Esophagus muscularis mucosa (tissue), 4 donors: Measurements from ENCODE around the gene C6orf141. TPM values are rescaled to one million over a fixed set of nuclear protein-coding genes. Genes with fewer than 3 reads are reported as not detected.

ENCODE experiments used
- DNase-seq: peaks from one replicate; pipeline ENCODE4 v3.0.0-alpha.2; 2017; ENCODE audit errors: extremely low spot score
- H3K27ac ChIP-seq, 4 donors: fragments of 200-600 bp; sonication (generic); replicated peaks in 1 of 4; 1 replicate in 3 of 4; 2 replicates in 1 of 4; pipeline ENCODE4 v1.5.1; 2016 to 2019; ENCODE audit warnings: mild to moderate bottlenecking in 1 of 4
- H3K27me3 ChIP-seq, 4 donors: fragments of 200-600 bp; sonication (generic); one replicate each; pipeline versions ENCODE4 v1.5.1 to v1.6.0; 2016 to 2019
- H3K36me3 ChIP-seq, 4 donors: fragments of 200-600 bp; sonication (generic); one replicate each; pipeline ENCODE4 v1.5.1; 2016 to 2019
- H3K4me1 ChIP-seq, 4 donors: fragments of 200-600 bp; sonication (generic); one replicate each; pipeline ENCODE4 v1.5.1; 2016 to 2019
- H3K4me3 ChIP-seq, 4 donors: fragments of 200-600 bp; sonication (generic); 1 replicate in 2 of 4; 2 replicates in 2 of 4; pipeline ENCODE4 v1.5.1; 2016 to 2019; ENCODE audit warnings: mild to moderate bottlenecking in 4 of 4, moderate library complexity in 1 of 4
- H3K9me3 ChIP-seq, 4 donors: fragments of 200-600 bp; sonication (generic); 1 replicate in 3 of 4; 2 replicates in 1 of 4; pipeline ENCODE4 v1.5.1; 2016 to 2019
- CTCF ChIP-seq, 3 experiments: fragments of 200-600 bp in 2 of 3; fragments of 450-650 bp in 1 of 3; sonication (generic) in 2 of 3; IDR thresholded peaks; one replicate each; pipeline ENCODE4 v1.5.1; 2017 to 2019; ENCODE audit warnings: antibody characterized with exemption in 3 of 3, mild to moderate bottlenecking in 2 of 3, moderate library complexity in 1 of 3
- EP300 ChIP-seq: sonication (generic); formaldehyde crosslinking; IDR thresholded peaks from one replicate; pipeline ENCODE4 v1.6.1; 2017; ENCODE audit warnings: antibody characterized with exemption
- POLR2A ChIP-seq: fragments of 450-650 bp; IDR thresholded peaks from one replicate; pipeline ENCODE4 v1.6.1; 2017; ENCODE audit warnings: antibody characterized with exemption, moderate library complexity, mild to moderate bottlenecking, low read depth
- POLR2AphosphoS5 ChIP-seq, 2 donors: sonication (generic); formaldehyde crosslinking; IDR thresholded peaks; one replicate each; pipeline ENCODE4 v1.6.1; 2017; ENCODE audit warnings: antibody characterized with exemption in 2 of 2
- WGBS: methylation state at CpG from one replicate; pipeline ENCODE4 v1.1.5; 2018; 5-methylcytosine and 5-hydroxymethylcytosine counted together
- intact Hi-C: fragments of 100-400 bp; cut with DNase I; formaldehyde crosslinking; loops from one replicate; pipeline ENCODE4 v1.15.1; 2023
- total RNA-seq, 4 donors: library from RNA; depleted of rRNA; stranded (reverse); fragments of >200 nt; gene quantifications; one replicate each; pipeline versions ENCODE4 v1.1.0 to v1.2.1, GENCODE V29; 2016

The C6orf141 gene
- total RNA-seq, 4 donors from 2014 or later: 1.2 to 2.5 (median 1.9) TPM

- Histone ChIP-seq H3K27me3 (no peaks in the 10 kb centered on the region), H3K27ac (no peak overlapping the region), H3K4me1 (no peaks in the 10 kb centered on the region), H3K4me3 (peak overlapping the region in 2 of 4 donors; percentile 3 to 18), H3K9me3 (no peaks in the 10 kb centered on the region), H3K36me3 (no peaks in the 10 kb centered on the region)
- no peak for DNase-seq
- intact Hi-C loops: loop anchor here (2.0 to 5.0 kb wide), 2 partner anchors 75 to 315 kb away; no protein-coding TSS in a partner anchor
- WGBS: 15% methylated on average over 3 of the region's 3 CpGs
- TF ChIP-seq CTCF (IDR thresholded peaks at IDR 0.05): peak; percentile 64 to 71 (median 68)
- TF ChIP-seq POLR2A: no peak
Observed at GRCh38 chr6:49531774-49532569, 18.5 kb upstream of the C6orf141 start.

GRCh38 chr6:49535795-49536194 lies 14.7 kb upstream of the C6orf141 start:
- Histone ChIP-seq H3K4me1 (no peaks in the 10 kb centered on the region), H3K36me3 (no peaks in the 10 kb centered on the region), H3K9me3 (no peaks in the 10 kb centered on the region), H3K27me3 (no peaks in the 10 kb centered on the region), H3K4me3 (no peak overlapping the region), H3K27ac (no peak overlapping the region)
- 77% methylated on average over 5 of the region's 5 CpGs for WGBS
- intact Hi-C loops: no loop called here
- no peak for TF ChIP-seq EP300
- no peak for TF ChIP-seq CTCF (IDR thresholded peaks at IDR 0.05)
- DNase-seq: no peak

GRCh38 chr6:49539102-49539501 lies 11.4 kb upstream of the C6orf141 start:
- Histone ChIP-seq H3K9me3 (no peaks in the 10 kb centered on the region), H3K27ac (no peak overlapping the region), H3K4me3 (no peak overlapping the region), H3K27me3 (no peaks in the 10 kb centered on the region), H3K4me1 (no peaks in the 10 kb centered on the region), H3K36me3 (no peaks in the 10 kb centered on the region)
- intact Hi-C loops: no loop called here
- no peak for DNase-seq
- WGBS: 100% methylated on average over 3 of the region's 3 CpGs
- TF ChIP-seq POLR2A (no peak), POLR2AphosphoS5 (IDR thresholded peaks at IDR 0.05) (no peak), EP300 (no peak), CTCF (IDR thresholded peaks at IDR 0.05) (no peak)

- Histone ChIP-seq H3K27ac (no peak overlapping the region), H3K4me3 (no peak overlapping the region), H3K27me3 (no peaks in the 10 kb centered on the region), H3K9me3 (no peaks in the 10 kb centered on the region), H3K36me3 (no peaks in the 10 kb centered on the region), H3K4me1 (no peaks in the 10 kb centered on the region)
- no peak for DNase-seq
- intact Hi-C loops: no loop called here
- no peak for TF ChIP-seq POLR2AphosphoS5 (IDR thresholded peaks at IDR 0.05)
- no peak for TF ChIP-seq EP300
- TF ChIP-seq CTCF (IDR thresholded peaks at IDR 0.05): no peak
- TF ChIP-seq POLR2A: no peak
Observed at GRCh38 chr6:49540614-49541013, 9.9 kb upstream of the C6orf141 start.

- 30% methylated on average over 1 of the region's 1 CpG for WGBS
- H3K27me3 ChIP-seq: no peaks in the 10 kb centered on the region
- TF ChIP-seq EP300 (no peak), POLR2A (no peak), POLR2AphosphoS5 (IDR thresholded peaks at IDR 0.05) (no peak), CTCF (IDR thresholded peaks at IDR 0.05) (no peak)
- no peaks in the 10 kb centered on the region for H3K36me3 ChIP-seq
- no peaks in the 10 kb centered on the region for H3K9me3 ChIP-seq
- DNase-seq: no peak
- intact Hi-C loops: no loop called here
- H3K27ac ChIP-seq: no peak overlapping the region
- no peaks in the 10 kb centered on the region for H3K4me1 ChIP-seq
- H3K4me3 ChIP-seq: no peak overlapping the region
Observed at GRCh38 chr6:49541210-49541724, 9.2 kb upstream of the C6orf141 start.
